ENCODE data around the gene RPL6. TPM values are rescaled to one million over a fixed set of nuclear protein-coding genes. Genes with fewer than 3 reads are reported as not detected.
"Not testable (repeated sequence)": the region's sequence is repeated elsewhere in the genome, so short reads cannot be mapped to it uniquely, and the experiment has no call there.

The RPL6 gene
- total and polyA plus RNA-seq, 4 donors = 1,004 to 2,870 (median 1,243) TPM

DNA sequence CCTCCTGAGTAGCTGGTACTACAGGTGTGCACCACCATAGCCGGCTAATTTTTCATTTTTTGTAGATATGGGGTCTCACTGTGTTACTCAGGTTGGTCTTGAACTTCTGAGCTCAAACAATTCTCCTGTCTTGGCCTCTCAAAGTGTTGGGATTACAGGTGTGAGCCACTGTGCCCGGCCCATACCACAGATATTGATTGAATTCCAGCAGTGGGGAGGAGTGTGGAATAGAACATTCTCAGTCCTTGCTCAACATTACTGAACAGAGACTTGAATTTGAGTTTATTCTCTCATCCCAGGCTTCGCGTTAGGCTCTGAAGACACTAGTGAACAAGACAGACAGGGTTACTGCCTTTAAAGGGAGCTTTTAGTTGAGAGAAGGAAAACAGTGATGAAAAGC is 48.9 kb upstream of the RPL6 start:
- TF ChIP-seq CTCF (IDR thresholded peaks at IDR 0.05; ENCODE audit: control extremely low read depth, extremely low read depth) = no peak
- ATAC-seq (ENCODE audit: insufficient read depth, low FRiP score) (no peak), DNase-seq (no peak)
- Histone ChIP-seq H3K36me3 (ENCODE audit: control insufficient read depth in 4 of 4, insufficient read depth in 4 of 4, low read length in 4 of 4) (peaks cover 10 to 33% (median 29%) of the 10 kb centered on the region in 4 donors), H3K9me3 (ENCODE audit: control insufficient read depth in 4 of 4, insufficient read depth in 3 of 4, low read length in 3 of 4) (peaks cover 0 to 4% (median 0%) of the 10 kb centered on the region in 4 donors), H3K27me3 (ENCODE audit: control insufficient read depth in 3 of 3, insufficient read depth in 3 of 3, low read length in 2 of 3) (no peaks in the 10 kb centered on the region), H3K4me1 (ENCODE audit: control insufficient read depth in 5 of 5, insufficient read depth in 5 of 5, low read length in 5 of 5) (no peaks in the 10 kb centered on the region), H3K4me3 (no peak overlapping the region), H3K27ac (ENCODE audit: low read depth in 1 of 2, low read length in 1 of 2) (no peak overlapping the region), H3K9ac (ENCODE audit: insufficient read depth in 1 of 2, low read length in 2 of 2) (no peak overlapping the region)
- WGBS, 2 donors = 96 to 99% methylated on average over 4 of the region's 4 CpGs

DNA sequence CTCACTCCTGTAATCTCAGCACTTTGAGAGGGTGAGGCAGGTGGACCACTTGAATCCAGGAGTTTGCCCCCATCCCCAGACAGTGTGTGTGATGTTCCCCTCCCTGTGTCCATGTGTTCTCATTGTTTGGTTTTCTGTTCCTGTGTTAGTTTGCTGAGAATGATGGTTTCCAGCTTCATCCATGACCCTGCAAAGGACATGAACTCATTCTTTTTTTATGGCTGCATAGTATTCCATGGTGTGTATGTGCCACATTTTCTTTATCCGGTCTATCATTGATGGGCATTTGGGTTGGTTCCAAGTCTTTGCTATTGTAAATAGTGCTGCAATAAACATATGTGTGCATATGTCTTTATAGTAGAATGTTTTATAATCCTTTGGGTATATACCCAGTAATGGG is 47.7 kb upstream of the RPL6 start:
- ATAC-seq (ENCODE audit: insufficient read depth, low FRiP score) = not testable (repeated sequence)

GRCh38 chr12:112456029-112456428 is 46.6 kb upstream of the RPL6 start:
- Histone ChIP-seq H3K9ac (ENCODE audit: insufficient read depth in 1 of 2, low read length in 2 of 2) (no peak overlapping the region), H3K36me3 (ENCODE audit: control insufficient read depth in 4 of 4, insufficient read depth in 4 of 4, low read length in 4 of 4) (peaks cover 13 to 34% (median 30%) of the 10 kb centered on the region in 4 donors), H3K27me3 (ENCODE audit: control insufficient read depth in 3 of 3, insufficient read depth in 3 of 3, low read length in 2 of 3) (no peaks in the 10 kb centered on the region), H3K9me3 (ENCODE audit: control insufficient read depth in 4 of 4, insufficient read depth in 3 of 4, low read length in 3 of 4) (peaks cover 0 to 4% (median 0%) of the 10 kb centered on the region in 4 donors), H3K4me3 (no peak overlapping the region), H3K27ac (ENCODE audit: low read depth in 1 of 2, low read length in 1 of 2) (no peak overlapping the region), H3K4me1 (ENCODE audit: control insufficient read depth in 5 of 5, insufficient read depth in 5 of 5, low read length in 5 of 5) (no peaks in the 10 kb centered on the region)
- ATAC-seq (ENCODE audit: insufficient read depth, low FRiP score) (no peak), DNase-seq (no peak)
- WGBS, 2 donors = 95 to 96% methylated on average over 7 of the region's 7 CpGs
- TF ChIP-seq CTCF (IDR thresholded peaks at IDR 0.05; ENCODE audit: control extremely low read depth, extremely low read depth) = no peak

More for the DNA sequence above, 47.7 kb upstream of the RPL6 start:
- H3K4me3 ChIP-seq; DNase-seq; H3K4me1 ChIP-seq (ENCODE audit: control insufficient read depth in 5 of 5, insufficient read depth in 5 of 5, low read length in 5 of 5); H3K9me3 ChIP-seq (ENCODE audit: control insufficient read depth in 4 of 4, insufficient read depth in 3 of 4, low read length in 3 of 4); H3K27ac ChIP-seq (ENCODE audit: low read depth in 1 of 2, low read length in 1 of 2); H3K9ac ChIP-seq (ENCODE audit: insufficient read depth in 1 of 2, low read length in 2 of 2); H3K27me3 ChIP-seq (ENCODE audit: control insufficient read depth in 3 of 3, insufficient read depth in 3 of 3, low read length in 2 of 3): not testable (repeated sequence)
- 94 to 100% methylated on average over 1 of the region's 1 CpG for WGBS, 2 donors
- H3K36me3 ChIP-seq (ENCODE audit: control insufficient read depth in 4 of 4, insufficient read depth in 4 of 4, low read length in 4 of 4) = peaks cover 13 to 33% (median 30%) of the 10 kb centered on the region in 4 donors

DNA sequence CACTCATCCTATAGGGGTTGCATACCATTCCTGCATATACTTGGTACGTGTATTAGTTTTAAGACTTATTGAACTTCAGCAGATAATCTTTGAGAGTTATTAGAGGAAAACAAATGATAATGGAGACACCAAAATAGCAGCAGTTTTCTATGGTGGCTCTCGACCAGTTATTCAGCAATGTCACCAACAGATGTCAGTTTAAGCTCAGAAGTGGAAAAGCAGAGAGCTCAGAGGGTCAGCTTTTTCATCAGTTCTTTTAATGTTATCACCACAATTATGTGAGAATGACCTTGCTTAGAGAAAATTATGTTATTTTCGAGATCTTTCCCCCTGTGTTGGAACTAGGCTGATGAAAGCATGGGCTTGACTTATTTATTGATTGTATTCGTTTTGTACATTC is 41.3 kb upstream of the RPL6 start:
- DNase-seq (peak in 1 of 3 donors; percentile 2), ATAC-seq (ENCODE audit: insufficient read depth, low FRiP score) (no peak)
- Histone ChIP-seq H3K27ac (ENCODE audit: low read depth in 1 of 2, low read length in 1 of 2) (no peak overlapping the region), H3K36me3 (ENCODE audit: control insufficient read depth in 4 of 4, insufficient read depth in 4 of 4, low read length in 4 of 4) (peaks cover 7 to 38% (median 21%) of the 10 kb centered on the region in 4 donors), H3K9me3 (ENCODE audit: control insufficient read depth in 4 of 4, insufficient read depth in 3 of 4, low read length in 3 of 4) (peaks cover 0 to 2% (median 0%) of the 10 kb centered on the region in 4 donors), H3K4me1 (ENCODE audit: control insufficient read depth in 5 of 5, insufficient read depth in 5 of 5, low read length in 5 of 5) (no peaks in the 10 kb centered on the region), H3K4me3 (no peak overlapping the region), H3K9ac (ENCODE audit: insufficient read depth in 1 of 2, low read length in 2 of 2) (no peak overlapping the region), H3K27me3 (ENCODE audit: control insufficient read depth in 3 of 3, insufficient read depth in 3 of 3, low read length in 2 of 3) (no peaks in the 10 kb centered on the region)
- 87 to 89% methylated on average over 4 of the region's 4 CpGs for WGBS, 2 donors
- no peak for TF ChIP-seq CTCF (IDR thresholded peaks at IDR 0.05; ENCODE audit: control extremely low read depth, extremely low read depth)

DNA sequence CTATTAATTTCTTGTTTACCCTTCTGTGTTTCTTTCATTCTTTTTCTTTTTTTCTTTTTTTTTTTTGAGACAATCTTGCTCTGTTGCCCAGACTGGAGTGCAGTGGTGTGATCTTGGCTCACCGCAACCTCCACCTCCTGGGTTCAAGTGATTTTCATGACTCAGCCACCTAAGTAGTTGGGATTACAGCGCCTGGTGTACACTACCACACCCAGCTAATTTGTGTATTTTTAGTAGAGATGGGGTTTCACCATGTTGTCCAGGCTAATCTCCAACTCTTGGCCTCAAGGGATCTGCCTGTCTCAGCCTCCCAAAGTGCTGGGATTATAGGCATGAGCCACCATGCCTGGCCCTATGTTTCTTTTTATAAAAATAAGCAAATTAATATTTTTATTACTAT is 38.8 kb upstream of the RPL6 start:
- WGBS, 2 donors = 73 to 82% methylated on average over 2 of the region's 2 CpGs
- H3K27me3 ChIP-seq (ENCODE audit: control insufficient read depth in 3 of 3, insufficient read depth in 3 of 3, low read length in 2 of 3); H3K9me3 ChIP-seq (ENCODE audit: control insufficient read depth in 4 of 4, insufficient read depth in 3 of 4, low read length in 3 of 4); H3K4me1 ChIP-seq (ENCODE audit: control insufficient read depth in 5 of 5, insufficient read depth in 5 of 5, low read length in 5 of 5); ATAC-seq (ENCODE audit: insufficient read depth, low FRiP score); H3K4me3 ChIP-seq; DNase-seq; H3K27ac ChIP-seq (ENCODE audit: low read depth in 1 of 2, low read length in 1 of 2); H3K9ac ChIP-seq (ENCODE audit: insufficient read depth in 1 of 2, low read length in 2 of 2): not testable (repeated sequence)
- H3K36me3 ChIP-seq (ENCODE audit: control insufficient read depth in 4 of 4, insufficient read depth in 4 of 4, low read length in 4 of 4) = peaks cover 1 to 26% (median 11%) of the 10 kb centered on the region in 4 donors

Data from lung (tissue), 12 donors.